ENCODE measurements around the gene ABCC6.

DNA sequence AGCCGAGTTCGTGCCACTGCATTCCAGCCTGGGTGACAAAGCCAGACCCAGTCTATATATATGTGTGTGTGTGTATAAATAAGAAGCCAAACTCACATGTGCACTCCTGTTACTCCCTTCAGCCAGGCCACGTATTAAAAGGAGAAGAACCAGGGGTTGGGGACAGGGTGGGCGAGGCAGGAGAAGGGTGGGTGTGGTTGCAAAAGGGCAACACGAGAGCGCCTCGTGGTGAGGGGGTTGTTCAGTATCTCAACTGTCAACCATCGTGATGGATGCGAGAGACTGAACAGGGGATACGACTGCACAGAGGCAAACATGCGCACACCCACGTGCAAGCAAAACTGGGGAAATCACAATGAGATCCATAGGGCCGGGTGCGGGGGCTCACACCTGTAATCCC lies 54.9 kb downstream of the ABCC6 start:
- no peak for TF ChIP-seq POLR2A (IDR thresholded peaks at IDR 0.05)
- TF ChIP-seq, protein P1, sequence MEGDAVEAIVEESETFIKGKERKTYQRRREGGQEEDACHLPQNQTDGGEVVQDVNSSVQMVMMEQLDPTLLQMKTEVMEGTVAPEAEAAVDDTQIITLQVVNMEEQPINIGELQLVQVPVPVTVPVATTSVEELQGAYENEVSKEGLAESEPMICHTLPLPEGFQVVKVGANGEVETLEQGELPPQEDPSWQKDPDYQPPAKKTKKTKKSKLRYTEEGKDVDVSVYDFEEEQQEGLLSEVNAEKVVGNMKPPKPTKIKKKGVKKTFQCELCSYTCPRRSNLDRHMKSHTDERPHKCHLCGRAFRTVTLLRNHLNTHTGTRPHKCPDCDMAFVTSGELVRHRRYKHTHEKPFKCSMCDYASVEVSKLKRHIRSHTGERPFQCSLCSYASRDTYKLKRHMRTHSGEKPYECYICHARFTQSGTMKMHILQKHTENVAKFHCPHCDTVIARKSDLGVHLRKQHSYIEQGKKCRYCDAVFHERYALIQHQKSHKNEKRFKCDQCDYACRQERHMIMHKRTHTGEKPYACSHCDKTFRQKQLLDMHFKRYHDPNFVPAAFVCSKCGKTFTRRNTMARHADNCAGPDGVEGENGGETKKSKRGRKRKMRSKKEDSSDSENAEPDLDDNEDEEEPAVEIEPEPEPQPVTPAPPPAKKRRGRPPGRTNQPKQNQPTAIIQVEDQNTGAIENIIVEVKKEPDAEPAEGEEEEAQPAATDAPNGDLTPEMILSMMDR (IDR thresholded peaks at IDR 0.05), result no peak
